Heart left ventricle (tissue), 16 donors: Measurements from ENCODE around the gene XXYLT1. TPM values are rescaled to one million over a fixed set of nuclear protein-coding genes. Genes with fewer than 3 reads are reported as not detected.
"Not testable (repeated sequence)": the region's sequence is repeated elsewhere in the genome, so short reads cannot be mapped to it uniquely, and the experiment has no call there.

Source experiments
- ATAC-seq, 4 donors: fragments of 200-7000 bp; cut with Tn5 transposase; one replicate each; pipeline ENCODE4 v1.9.1; 2020 to 2022; ENCODE audit warnings: moderate library complexity in 4 of 4, mild to moderate bottlenecking in 3 of 4, moderate number of reproducible peaks in 1 of 4
- DNase-seq, 5 donors: peaks; one replicate each; pipeline ENCODE4 v3.0.0-alpha.2; 2020
- H3K27ac ChIP-seq, 12 donors: fragments of 200-600 bp; sonication (generic) in 4 of 12; one replicate each; pipeline versions ENCODE4 v1.5.0 to v1.8.0; 2016 to 2022; ENCODE audit warnings: mild to moderate bottlenecking in 2 of 12
- H3K27me3 ChIP-seq, 9 donors: fragments of 200-600 bp; sonication (generic) in 2 of 9; one replicate each; pipeline versions ENCODE4 v1.5.1 to v1.8.0; 2016 to 2022; ENCODE audit warnings: mild to moderate bottlenecking in 3 of 9
- H3K36me3 ChIP-seq, 9 donors: fragments of 200-600 bp; sonication (generic) in 2 of 9; one replicate each; pipeline versions ENCODE4 v1.5.0 to v1.8.0; 2018 to 2022; ENCODE audit warnings: mild to moderate bottlenecking in 2 of 9
- H3K4me1 ChIP-seq, 12 donors: fragments of 200-600 bp; sonication (generic) in 4 of 12; one replicate each; pipeline versions ENCODE4 v1.5.0 to v1.8.0; 2016 to 2022; ENCODE audit warnings: mild to moderate bottlenecking in 3 of 12
- H3K4me3 ChIP-seq, 12 donors: fragments of 200-600 bp; sonication (generic) in 4 of 12; one replicate each; pipeline versions ENCODE4 v1.5.0 to v1.8.0; 2017 to 2022; ENCODE audit warnings: mild to moderate bottlenecking in 9 of 12, moderate library complexity in 4 of 12
- H3K9me3 ChIP-seq, 12 donors: fragments of 200-600 bp; sonication (generic) in 4 of 12; one replicate each; pipeline versions ENCODE4 v1.5.0 to v1.8.0; 2016 to 2022; ENCODE audit warnings: mild to moderate bottlenecking in 1 of 12
- POLR2A ChIP-seq, 2 donors: fragments of 450-650 bp; IDR thresholded peaks; one replicate each; pipeline ENCODE4 v1.6.1; 2017; ENCODE audit warnings: antibody characterized with exemption in 2 of 2, mild to moderate bottlenecking in 2 of 2, moderate library complexity in 2 of 2
- WGBS, 4 donors: extraction: QIAGEN DNeasy Blood & Tissue Kit in 2 of 4; methylation state at CpG; one replicate each; pipeline versions ENCODE4 v1.1.5 to v1.1.7; 2013 to 2018; 5-methylcytosine and 5-hydroxymethylcytosine counted together
- intact Hi-C, 10 donors: fragments of 100-400 bp; cut with DNase I; formaldehyde crosslinking; loops; one replicate each; pipeline versions ENCODE4 v1.11.1 to v1.14.2; 2022
- polyA plus RNA-seq, 2 donors: library from polyadenylated mRNA; stranded (reverse); fragments of 200-250 nt; gene quantifications; one replicate each; pipeline ENCODE4 v1.2.3, GENCODE V29; 2013
- total RNA-seq, 9 donors: library from RNA; depleted of rRNA in 2 of 9; stranded (reverse); fragments of >200 nt in 2 of 9; fragmentation: NEBNext Ultra II Directional in 3 of 9; extraction: Animal tissue kit (Norgen Biotek cat#: 25700) in 3 of 9; gene quantifications; one replicate each; pipeline versions ENCODE4 v1.1.0 to v1.2.4, GENCODE V29; 2016 to 2023
- TF ChIP-seq, protein P1 (sequence below), 12 donors: fragments of 200-600 bp; sonication (generic) in 4 of 12; IDR thresholded peaks; one replicate each; pipeline versions ENCODE4 v1.5.0 to v1.8.0; 2018 to 2022; ENCODE audit warnings: antibody characterized with exemption in 12 of 12, mild to moderate bottlenecking in 5 of 12
- donor health status: ischemic (EF 13 %, LVEDD 7.1; RV severe dilation, severe dysfunction).
- donor health status: healthy with polysubstance abuse.
- donor health status: DM: no; HTN: yes; CAD: no.
- donor health status: DM: no; HTN: no; CAD: no.
- donor health status: ischemic (EF 25% LVEDD 6.9; RV normal size, moderate dysfunction).
- donor health status: ischemic (EF 25% LVEDD 5.7; RV mildly dilated, moderate dysfunction).
- donor health status: healthy.
- donor health status: DM: yes; HTN: yes; CAD: no.
- donor health status: ischemic (EF 35%, LVEDD 5.7; RV mildly dilated, moderate dysfunction).
- donor health status: nonischemic (EF 11% LVEDD 7.7; RV severe dilation, severe dysfunction).
- donor health status: DM: yes; HTN: yes; CAD: no.
- donor health status: PGD.
- donor health status: ischemic (EF 29% LVEDD 5.4; RV normal size, mild dysfunction).
- donor health status: nonischemic (EF 23%, LVEDD 6.1; RV moderate dilation, normal function).

XXYLT1 gene
- total and polyA plus RNA-seq, 11 donors = 1.9 to 8.6 (median 4.8) TPM

DNA sequence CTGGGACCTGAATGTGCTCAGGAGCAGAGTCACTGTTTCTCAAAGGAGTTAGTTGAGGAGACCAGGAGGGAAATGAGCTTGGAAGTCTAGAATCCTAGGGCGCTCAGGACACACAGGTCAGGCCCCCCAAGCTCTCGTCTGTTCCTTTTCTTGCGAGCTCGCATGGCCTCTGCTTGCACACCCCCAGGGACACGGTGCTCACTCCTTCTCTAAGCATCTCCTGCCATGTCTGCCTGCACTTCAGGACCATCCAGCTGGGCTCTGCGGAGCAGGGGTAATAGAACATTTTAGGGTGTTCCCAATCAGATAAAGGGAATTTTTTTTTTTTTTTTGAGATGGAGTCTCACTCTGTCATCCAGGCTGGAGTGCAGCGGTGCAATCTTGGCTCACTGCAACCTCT, 213.2 kb downstream of the XXYLT1 start:
- Histone ChIP-seq H3K4me1 (peaks cover 0 to 15% (median 8%) of the 10 kb centered on the region in 12 donors), H3K36me3 (no peaks in the 10 kb centered on the region), H3K27me3 (no peaks in the 10 kb centered on the region), H3K9me3 (no peaks in the 10 kb centered on the region), H3K4me3 (no peak overlapping the region), H3K27ac (no peak overlapping the region)
- ATAC-seq (no peak), DNase-seq (no peak)
- intact Hi-C loops = no loop called here
- TF ChIP-seq, protein P1, sequence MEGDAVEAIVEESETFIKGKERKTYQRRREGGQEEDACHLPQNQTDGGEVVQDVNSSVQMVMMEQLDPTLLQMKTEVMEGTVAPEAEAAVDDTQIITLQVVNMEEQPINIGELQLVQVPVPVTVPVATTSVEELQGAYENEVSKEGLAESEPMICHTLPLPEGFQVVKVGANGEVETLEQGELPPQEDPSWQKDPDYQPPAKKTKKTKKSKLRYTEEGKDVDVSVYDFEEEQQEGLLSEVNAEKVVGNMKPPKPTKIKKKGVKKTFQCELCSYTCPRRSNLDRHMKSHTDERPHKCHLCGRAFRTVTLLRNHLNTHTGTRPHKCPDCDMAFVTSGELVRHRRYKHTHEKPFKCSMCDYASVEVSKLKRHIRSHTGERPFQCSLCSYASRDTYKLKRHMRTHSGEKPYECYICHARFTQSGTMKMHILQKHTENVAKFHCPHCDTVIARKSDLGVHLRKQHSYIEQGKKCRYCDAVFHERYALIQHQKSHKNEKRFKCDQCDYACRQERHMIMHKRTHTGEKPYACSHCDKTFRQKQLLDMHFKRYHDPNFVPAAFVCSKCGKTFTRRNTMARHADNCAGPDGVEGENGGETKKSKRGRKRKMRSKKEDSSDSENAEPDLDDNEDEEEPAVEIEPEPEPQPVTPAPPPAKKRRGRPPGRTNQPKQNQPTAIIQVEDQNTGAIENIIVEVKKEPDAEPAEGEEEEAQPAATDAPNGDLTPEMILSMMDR (IDR thresholded peaks at IDR 0.05) = no peak
- no peak for TF ChIP-seq POLR2A (IDR thresholded peaks at IDR 0.05)
- WGBS, 4 donors = 96 to 98% (median 97%) methylated on average over 7 of the region's 7 CpGs

DNA sequence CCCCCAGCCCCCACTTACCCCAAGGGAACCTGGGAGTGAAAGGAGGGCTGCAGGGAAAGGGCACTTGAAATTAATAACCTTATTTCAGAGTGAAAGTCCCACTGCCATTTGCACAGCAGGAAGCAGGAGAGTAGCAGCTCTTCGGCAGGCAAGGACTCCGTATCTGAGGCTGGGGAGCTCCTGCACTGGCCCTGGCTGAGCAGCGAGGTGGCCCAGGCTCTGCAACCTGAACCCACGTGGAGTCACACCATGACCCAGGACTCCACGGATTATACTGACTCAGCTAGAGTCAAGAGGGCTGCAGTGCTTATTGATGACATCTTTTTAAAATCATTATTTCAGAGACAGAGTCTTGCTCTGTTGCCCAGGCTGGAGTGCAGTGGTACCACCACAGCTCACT, 214.5 kb downstream of the XXYLT1 start:
- WGBS, 4 donors = 84 to 88% (median 86%) methylated on average over 5 of the region's 5 CpGs
- ATAC-seq (no peak), DNase-seq (peak in 1 of 5 donors; percentile 14)
- Histone ChIP-seq H3K4me3 (no peak overlapping the region), H3K27me3 (no peaks in the 10 kb centered on the region), H3K9me3 (no peaks in the 10 kb centered on the region), H3K27ac (no peak overlapping the region), H3K4me1 (peaks cover 0 to 15% (median 8%) of the 10 kb centered on the region in 12 donors), H3K36me3 (no peaks in the 10 kb centered on the region)
- TF ChIP-seq, protein P1 (IDR thresholded peaks at IDR 0.05) = no peak
- TF ChIP-seq POLR2A (IDR thresholded peaks at IDR 0.05) = no peak
- intact Hi-C loops = no loop called here

DNA sequence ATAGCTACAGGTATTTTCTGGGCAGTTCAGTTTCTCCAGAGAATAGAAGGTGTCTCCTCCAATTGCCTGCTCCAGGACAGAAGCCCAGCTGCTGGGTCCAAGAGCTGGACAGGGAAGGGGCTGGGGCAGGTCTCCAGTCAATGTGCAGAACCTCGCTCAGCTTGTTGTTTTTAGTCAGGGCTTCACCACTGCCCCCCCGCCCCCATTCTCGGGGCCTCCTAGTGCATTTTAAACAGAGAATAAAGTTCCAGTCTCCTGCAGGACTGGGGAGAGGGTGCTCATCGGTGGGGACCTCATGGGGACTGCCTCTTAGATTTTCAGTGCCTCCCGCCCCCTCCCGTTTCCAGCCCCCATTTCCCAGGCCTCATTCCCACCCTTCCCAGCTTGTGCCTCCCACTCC, 216.6 kb downstream of the XXYLT1 start:
- intact Hi-C loops = no loop called here
- peaks cover 0 to 10% (median 4%) of the 10 kb centered on the region in 12 donors for H3K4me1 ChIP-seq
- ATAC-seq (no peak), DNase-seq (peak in 1 of 5 donors; percentile 26)
- no peak overlapping the region for H3K27ac ChIP-seq
- no peaks in the 10 kb centered on the region for H3K36me3 ChIP-seq
- no peaks in the 10 kb centered on the region for H3K9me3 ChIP-seq
- no peak for TF ChIP-seq POLR2A (IDR thresholded peaks at IDR 0.05)
- TF ChIP-seq, protein P1 (IDR thresholded peaks at IDR 0.05) = no peak
- no peak overlapping the region for H3K4me3 ChIP-seq
- H3K27me3 ChIP-seq = no peaks in the 10 kb centered on the region
- WGBS, 4 donors = 79 to 94% (median 88%) methylated on average over 6 of the region's 6 CpGs

DNA sequence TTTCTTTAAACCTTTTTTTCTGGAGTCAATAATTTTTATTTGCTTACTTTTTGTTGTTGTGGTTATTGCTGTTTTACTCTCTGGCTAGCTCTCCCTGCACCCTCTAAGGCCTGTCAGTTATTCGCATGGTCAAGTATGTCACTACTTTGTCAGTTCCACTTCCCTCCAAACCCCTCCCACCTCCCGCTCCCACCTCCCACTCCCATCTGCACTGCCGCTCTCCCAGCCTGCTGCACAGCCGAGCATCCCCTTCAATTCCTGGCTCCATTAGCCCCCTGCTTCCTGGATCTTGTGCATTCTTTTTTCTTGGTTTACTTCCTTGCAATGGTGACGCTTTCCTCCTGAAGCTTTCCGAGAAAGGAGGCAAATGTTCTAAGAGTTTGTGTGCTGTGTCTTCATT, 218.0 kb downstream of the XXYLT1 start:
- Histone ChIP-seq H3K27me3 (no peaks in the 10 kb centered on the region), H3K4me3 (no peak overlapping the region), H3K9me3 (no peaks in the 10 kb centered on the region), H3K36me3 (no peaks in the 10 kb centered on the region), H3K4me1 (peaks cover 0 to 8% (median 0%) of the 10 kb centered on the region in 12 donors), H3K27ac (no peak overlapping the region)
- TF ChIP-seq POLR2A (IDR thresholded peaks at IDR 0.05) = no peak
- TF ChIP-seq, protein P1 (IDR thresholded peaks at IDR 0.05) = no peak
- 60 to 79% (median 63%) methylated on average over 6 of the region's 6 CpGs for WGBS, 4 donors
- DNase-seq = no peak
- no peak for ATAC-seq
- intact Hi-C loops = no loop called here

DNA sequence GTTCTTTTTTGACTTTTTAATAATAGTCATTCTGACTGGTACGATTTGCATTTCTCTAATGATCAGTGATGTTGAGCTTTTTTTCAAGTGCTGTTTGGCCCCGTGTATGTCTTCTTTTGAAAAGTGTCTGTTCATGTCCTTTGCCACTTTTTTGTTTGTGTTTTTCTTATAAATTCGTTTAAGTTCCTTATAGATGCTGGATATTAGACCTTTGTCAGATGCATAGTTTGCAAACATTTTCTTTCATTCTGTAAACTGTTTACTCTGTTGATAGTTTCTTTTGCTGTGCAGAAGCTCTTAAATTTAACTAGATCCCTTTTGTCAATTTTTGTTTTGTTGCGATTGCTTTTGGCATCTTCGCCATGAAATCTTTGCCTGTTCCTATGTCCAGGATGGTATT, 220.7 kb downstream of the XXYLT1 start:
- ATAC-seq, H3K27me3 ChIP-seq, H3K36me3 ChIP-seq, H3K4me1 ChIP-seq, H3K27ac ChIP-seq, intact Hi-C loops, H3K9me3 ChIP-seq, H3K4me3 ChIP-seq, DNase-seq: not testable (repeated sequence)
- WGBS, 4 donors = 88 to 90% (median 90%) methylated on average over 5 of the region's 5 CpGs
